HCEC 1CT (cell line): Measurements from ENCODE around the gene ZC3H12A.

Experiments used
- DNase-seq: peaks from one replicate; pipeline ENCODE4 v3.0.0-alpha.2; 2017

ZC3H12A gene

DNA sequence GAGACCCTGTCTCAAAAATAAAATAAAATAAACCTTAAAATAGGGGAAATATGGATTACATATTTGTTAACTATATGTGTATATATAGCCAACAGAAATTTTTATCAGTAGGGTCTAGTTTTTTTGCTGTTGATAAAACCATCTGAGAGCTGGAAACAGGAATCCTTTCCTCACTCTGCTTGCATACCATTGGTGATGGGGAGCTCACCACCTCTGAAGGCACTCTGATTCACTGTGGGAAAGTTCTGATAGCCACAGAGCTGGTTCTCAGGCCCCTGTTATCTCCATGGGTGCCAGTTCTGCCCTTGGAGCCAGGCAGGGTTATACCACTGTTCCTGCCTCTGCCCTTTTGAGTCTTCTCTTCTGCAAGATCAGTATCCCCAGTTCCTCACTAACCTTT, 17.8 kb upstream of the ZC3H12A start:
- DNase-seq, result no peak

DNA sequence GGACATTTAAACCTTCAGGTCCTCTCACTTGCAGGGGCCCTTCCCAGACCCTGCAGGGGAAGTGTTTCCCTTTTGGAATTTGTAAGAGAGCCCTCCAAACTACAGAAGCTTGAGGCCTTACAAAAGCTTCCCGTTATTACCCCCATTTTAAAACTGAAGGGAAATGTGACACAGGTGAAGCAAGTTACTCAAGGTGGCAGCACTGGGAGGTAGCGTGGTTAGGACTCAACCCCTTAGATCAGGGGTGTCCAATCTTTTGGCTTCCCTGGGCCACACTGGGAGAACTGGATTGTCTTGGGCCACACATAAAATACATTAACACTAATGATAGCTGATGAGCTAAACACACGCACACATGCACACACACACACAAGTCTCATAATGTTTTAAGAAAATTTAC, 15.8 kb upstream of the ZC3H12A start:
- DNase-seq, result no peak

DNA sequence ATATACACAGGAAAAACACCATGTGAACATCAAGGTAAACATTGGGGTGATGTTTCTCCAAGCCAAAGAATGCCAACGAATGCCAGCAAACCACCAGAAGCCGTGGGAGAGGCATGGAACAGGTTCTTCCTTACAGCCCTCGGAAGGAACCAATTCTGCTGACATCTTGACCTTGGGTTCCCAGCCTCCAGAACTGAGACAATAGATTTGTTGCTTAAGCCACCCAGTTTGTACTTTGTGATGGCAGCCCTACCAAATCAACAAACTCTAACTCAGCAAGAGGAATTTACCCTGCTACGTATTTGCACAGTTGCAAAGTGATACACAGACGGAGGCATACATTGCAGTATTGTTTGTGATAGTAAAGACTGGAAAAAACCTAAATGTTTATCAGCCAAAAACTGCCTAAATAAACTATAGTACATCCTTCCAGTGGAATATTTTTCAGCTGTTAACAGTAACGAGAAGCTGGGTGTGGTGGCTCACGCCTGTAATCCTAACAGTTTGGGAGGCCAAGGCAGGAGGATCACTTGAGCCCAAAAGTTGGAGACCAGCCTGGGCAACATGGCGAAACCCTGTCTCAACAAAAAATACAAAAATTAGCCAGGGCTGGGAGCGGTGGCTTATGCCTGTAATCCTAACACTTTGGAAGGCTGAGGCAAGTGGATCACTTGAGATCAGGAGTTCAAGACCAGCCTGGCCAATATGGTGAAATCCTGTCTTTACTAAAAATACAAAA, 12.5 kb upstream of the ZC3H12A start:
- DNase-seq, result no peak

DNA sequence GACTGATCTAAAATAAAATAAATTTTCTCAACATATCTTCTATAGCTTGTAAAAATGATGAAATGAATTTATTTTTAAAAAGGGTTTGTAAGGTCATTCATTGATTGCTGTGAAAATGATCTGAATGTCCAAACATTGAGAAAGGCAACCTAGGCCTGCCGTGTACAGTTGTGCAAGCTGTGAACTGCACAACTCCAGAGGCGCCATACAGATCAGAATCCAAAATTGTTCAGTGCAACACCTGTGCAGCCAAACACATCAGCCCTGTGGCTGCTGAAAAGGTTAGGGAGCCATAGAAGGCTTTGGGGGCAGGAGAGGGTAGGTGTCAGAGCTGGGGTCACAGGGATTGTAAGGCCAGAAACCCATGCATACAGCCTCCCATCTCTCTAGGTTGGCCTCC, 9.9 kb upstream of the ZC3H12A start:
- no peak for DNase-seq

DNA sequence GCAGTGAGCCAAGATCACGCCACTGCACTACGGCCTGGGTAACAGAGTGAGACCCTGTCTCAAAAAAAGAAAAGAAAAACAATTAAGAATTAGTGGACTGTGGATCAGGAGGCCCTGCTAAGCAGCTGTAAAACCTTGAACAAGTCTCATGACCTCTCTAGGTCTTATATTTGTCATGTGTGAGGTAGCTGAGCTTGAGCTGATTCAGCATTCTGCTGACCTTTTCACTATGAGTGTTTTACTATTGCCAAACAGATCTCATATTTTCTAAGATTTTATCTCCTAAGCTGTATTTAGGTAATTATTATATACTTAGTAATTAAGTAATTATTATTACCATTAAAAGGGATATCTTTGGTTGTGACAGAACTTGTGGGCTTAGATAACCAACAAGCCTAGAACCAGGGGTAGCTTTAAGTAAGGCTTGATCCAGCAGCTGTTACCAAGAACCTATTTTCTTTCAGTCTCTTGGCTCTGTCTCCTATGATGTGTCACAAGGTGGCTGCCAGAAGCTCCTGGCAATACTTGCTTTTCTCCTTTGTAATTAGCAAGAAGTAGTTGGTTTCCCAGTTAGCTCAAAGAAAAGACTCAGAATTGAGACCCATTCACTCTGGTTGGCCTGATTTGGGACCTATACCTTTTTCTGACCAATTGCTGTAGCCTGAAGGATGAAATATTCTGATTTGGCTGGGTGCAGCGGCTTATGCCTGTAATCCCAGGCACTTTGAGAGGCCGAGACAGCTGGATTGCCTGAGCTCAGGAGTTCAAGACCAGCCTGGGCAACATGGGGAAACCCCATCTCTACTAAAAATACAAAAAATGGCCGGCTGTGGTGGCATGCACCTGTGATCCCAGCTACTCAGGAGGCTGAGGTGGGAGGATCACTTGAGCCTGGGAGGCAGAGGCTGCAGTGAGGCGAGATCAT, 8.5 kb upstream of the ZC3H12A start:
- DNase-seq, result no peak

DNA sequence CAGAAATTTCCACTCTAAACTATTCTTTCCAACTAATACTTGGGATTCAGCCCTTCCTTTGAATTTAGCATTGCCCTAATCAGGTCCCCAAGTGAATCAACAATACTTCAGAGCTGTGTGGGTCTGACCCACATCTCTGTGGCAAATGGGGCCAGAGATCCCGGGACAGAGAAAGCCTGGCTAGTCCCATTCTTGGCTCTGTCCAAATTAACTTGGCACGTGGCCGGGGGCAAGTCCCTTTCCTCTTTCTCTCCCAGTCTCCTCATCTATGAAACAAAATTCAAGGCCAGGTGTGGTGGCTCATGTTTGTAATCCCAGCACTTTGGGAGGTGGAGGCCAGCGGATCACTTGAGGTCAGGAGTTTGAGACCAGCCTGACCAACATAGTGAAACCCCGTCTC, 6.3 kb upstream of the ZC3H12A start:
- DNase-seq, result no peak

DNA sequence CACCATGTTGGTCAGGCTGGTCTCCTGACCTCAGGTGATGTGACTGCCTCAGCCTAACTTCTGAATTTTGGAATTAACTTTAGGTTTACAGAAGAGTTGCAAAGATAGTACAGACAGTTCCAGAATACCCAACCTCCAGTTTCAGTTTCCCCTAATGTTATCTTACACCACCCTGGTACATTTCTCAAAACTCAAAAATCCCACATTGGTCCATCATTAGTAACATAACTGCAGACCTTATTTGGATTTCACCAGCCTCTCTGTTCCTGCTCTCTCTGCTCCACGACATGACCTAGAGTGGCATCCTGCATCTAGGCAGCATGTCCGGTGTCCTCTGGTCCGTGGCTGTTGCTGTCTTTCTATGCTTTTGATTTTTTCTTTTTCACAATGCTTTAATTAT, 5.0 kb upstream of the ZC3H12A start:
- no peak for DNase-seq

DNA sequence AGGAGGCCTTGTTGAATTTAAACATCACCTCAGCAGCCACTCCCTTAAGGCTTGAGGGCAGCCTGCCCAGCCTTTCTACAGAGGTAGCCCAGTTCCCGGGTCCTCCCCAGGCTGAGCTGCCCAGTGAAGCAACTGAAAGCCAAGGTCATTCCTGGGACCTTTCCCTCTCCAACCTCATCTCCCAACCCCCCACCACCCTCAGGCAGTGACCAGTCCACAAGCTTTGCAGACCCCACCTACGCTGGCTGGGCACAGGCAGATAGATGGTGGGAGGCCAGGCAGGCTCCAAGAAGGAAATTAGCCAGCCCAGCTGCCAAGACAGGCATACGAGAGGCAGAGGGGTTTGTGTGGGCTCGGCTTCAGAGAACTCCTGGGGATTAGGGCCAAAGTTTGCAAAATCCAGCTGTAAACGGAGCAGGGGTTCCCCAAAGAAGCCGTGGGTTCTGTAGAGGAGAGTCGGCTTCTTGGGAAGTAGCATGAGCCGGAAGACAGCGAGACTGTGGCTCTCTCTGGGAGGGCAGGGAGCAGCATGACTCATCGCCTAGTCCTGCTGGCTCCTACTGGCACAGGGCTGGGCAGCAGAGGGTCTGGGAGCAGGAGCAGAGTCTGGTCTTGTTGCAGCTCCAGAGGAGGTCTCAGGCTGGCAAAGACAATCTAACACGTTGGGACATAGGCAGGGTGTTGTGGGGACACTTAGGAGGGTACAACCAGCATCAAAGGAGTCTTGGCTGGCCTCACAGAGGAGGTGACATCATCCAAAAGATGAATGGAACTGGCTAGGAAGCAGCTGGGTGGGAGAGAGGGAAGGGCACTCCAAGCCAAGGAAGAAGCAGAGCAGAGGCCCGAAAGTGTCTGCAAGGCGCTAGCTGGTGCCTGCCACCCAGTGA, 2.8 kb upstream of the ZC3H12A start:
- DNase-seq, result peak; percentile 87

DNA sequence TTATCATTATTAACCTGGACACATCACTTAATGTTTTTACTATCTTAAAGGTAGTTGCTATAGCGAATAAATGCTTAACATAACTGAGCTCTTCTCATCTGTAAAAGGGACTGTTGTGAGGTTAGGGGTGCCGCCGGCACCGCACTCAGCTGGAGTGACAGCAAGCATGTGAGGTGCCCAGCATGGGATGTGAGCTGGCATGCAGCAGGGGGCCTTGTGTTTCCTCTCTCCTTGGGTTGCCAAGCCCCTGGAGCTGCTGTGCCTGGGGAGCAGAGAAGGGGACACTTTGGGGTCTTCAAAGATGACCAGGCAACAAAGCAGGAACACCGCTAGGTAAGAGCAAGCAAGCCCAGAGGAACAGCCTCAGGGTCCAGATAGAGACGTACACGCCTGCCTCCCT, 2.1 kb upstream of the ZC3H12A start:
- DNase-seq, result no peak

DNA sequence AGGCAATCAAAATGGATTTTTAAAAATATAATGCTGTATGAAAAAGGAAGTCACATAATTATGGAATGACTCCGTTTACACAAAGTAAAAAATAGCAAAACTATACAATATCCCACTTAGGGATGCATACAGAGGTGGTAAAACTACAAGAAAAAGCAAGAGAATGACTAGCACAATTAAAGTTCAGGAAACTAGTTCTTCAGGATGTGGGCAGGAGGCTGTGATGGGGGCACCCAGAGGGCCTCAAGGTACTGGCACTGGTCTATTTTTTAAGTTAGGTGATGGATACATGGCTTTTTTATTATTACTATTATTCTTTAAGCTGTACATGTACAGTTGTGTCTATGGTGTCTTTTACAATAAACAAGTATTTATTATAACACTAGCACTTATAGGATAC, 1.4 kb upstream of the ZC3H12A start:
- DNase-seq, result no peak

DNA sequence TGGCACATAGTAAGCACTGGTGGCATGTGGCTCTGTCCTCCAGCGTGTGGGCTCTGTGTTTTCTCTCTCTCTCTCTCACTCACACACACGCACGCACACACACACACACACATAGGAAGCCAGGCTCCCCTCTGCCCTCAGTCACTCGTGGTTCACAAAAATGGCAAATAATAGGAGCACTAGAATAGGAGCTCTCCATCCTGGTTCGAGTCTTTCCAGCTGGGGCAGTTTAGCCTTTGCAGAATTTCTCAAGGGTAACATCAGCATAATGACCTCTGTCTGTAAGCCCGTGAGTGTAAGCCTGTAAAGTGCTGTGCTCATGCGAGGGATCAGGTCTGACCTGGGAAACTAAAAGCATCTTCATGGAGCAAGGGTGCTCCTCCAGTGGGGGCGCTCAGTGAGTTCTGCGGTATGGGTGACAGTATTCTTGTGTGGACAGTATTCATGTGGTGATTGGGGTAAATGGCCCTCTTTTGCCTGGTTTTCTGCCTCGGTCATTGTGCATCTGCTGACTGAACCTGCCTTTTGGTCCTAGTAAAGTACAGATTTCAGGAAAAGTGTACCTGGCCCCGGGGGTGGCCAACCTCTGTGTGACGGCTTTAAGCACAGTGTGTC, 842 bp upstream of the ZC3H12A start:
- DNase-seq, result no peak

DNA sequence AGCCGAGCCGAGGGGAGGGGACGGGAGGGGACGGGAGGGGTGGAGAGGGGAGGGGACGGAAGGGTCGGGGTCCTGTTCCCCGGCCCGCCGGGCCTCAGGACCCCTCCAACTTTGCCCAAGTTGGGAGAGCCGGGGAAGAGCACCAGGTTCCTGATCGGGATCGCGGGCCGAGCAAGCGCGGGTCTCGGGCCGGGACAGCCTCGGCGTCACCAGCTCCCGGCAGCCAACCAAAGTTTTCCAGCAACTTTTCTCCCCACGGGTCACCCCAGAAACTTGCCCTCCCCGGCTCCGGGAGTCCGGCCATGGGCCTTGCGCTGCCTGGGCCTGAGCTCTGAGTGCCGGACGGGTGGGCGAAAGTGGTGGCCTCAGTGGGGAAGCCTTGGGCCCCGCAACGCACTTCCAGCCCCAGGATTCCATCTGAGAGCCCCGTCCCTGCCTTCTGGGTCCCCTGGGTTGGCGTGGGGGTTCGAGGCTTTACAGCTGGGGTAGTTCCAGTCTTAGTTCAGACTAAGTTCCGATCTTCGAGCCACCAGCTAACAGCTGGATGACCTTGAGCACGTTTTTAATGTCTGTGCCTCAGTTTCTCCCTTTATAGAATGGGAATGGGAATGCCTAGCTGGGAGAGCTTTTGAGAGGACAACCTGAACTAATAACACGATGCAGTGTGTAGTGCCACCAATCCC, 458 bp downstream of the ZC3H12A start:
- DNase-seq, result peak; percentile 32

DNA sequence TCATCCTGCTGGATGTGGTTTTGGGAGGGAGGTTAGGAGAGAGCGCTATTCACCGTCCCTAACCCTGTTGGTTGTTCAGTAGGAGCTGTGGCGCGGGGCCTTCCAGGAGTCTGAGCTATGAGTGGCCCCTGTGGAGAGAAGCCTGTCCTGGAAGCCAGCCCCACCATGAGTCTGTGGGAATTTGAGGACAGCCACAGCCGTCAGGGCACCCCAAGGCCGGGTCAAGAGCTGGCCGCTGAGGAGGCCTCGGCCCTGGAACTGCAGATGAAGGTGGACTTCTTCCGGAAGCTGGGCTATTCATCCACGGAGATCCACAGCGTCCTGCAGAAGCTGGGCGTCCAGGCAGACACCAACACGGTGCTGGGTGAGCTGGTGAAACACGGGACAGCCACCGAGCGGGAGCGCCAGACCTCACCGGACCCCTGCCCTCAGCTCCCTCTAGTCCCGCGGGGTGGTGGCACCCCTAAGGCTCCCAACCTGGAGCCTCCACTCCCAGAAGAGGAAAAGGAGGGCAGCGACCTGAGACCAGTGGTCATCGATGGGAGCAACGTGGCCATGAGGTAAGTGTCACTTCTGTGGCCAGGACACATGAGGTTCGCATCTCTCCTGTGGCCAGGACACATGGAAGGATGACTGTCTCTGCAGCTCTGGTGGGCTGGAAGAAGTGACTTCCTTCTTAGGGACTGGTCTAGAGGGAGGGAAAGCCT, 1.2 kb downstream of the ZC3H12A start:
- no peak for DNase-seq

DNA sequence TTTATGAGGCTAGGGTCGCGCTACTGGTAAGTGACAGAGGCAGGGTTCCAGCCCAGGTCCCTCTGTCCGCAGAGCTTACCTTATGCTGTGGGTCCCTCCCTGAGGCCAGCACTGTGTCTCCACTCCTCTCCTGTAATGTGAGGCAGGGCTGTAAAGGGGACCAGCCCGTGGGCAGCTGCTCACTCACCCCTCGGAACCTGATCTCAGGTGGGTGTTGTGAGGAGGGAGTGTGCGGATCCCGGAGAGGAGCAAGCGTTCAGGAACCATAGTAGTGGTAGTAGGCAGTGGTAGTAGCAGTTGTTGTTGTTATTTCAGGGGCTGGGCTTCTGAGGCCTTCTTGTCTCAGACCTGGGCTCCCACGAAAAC, 1.7 kb downstream of the ZC3H12A start:
- no peak for DNase-seq

DNA sequence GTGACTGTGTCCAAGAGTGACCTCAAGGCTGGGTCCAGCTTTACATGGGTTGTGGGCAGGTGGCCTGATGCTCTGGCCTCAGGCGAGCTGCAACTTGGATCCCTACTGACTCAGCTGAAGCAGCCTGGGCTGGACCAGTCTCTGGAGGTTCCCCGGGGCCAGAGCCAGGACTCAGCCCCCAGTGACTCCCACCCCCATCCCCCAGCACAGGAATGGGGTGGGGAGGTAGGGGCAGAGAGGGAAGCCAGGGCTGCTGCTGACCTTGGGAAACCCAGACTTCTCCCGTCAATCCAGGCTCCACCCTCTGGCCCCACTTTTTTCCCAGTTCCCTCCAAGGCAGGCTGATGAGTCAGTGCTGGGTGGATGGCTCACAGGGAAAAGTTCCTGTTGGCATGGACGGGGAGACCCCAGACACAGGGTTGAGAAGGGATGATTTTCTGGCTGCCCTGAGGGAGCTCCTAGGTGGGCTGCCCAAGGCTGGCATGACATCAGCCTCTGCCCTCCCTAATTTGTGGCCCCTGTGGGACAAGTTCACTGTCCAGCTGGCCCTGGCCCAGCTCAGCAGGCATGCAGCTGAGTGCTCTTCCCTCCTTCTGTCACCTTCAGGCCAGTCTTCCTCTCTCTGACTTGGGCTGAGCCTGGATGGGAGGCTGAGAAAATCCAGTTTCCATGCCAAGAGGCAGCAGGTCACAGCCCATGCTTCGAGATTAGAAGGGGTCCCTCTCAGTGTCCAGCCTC, 2.2 kb downstream of the ZC3H12A start:
- DNase-seq, result peak; percentile 90

DNA sequence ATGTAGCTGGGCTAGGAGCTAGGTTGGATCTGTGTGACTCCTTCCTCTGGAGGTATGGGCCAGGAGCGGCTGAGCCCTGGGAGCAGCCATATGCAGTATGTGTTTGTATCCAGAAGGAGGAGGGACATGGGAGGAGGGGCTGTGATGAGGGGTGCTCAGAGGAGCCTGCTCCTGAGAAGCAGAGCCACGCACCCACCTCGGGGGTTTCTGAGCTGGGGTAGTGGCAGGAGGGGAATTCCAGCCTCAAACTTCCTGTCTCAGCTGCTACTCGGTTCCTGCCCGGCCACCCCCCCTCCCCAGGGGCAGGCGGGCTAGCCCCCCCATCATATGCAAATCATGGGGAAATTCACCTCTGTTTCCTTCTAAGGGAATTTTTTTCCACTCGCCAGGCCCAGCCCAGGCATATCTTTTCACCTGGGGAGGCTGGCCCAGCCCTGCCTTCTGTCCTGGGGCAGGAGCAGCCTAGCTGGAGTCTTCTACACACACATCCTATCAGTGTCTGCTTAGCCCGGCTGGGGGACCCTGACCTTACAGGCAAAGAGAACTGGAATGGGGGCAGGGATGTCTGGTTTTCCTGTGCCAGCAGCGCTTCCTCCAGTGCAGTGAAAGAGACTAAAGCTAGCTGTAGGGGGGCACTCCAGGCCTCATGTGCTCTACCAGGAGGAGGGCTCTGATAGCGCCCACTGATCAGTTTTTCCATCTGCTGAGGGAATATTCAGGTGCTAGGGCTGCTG, 3.0 kb downstream of the ZC3H12A start:
- DNase-seq, result peak; percentile 20

DNA sequence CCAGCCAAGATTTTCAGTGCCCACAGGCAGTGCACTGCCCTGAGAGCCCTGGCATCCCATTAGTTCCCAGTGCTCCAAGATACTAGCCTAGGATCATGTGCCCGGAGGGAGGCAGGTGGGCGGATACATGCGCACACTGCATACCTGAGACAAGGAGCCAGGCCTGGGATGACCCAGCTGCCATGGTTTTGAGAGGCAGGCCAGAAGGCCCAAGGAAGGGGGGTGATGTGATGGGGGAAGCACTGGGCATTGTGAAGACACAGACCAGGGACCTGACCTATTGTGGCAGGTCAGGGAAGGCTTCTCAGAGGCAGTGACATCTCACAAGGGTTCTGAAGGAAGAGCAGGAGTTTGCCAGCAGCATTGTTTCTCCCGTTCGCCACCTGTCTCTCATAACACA, 3.6 kb downstream of the ZC3H12A start:
- DNase-seq, result no peak

DNA sequence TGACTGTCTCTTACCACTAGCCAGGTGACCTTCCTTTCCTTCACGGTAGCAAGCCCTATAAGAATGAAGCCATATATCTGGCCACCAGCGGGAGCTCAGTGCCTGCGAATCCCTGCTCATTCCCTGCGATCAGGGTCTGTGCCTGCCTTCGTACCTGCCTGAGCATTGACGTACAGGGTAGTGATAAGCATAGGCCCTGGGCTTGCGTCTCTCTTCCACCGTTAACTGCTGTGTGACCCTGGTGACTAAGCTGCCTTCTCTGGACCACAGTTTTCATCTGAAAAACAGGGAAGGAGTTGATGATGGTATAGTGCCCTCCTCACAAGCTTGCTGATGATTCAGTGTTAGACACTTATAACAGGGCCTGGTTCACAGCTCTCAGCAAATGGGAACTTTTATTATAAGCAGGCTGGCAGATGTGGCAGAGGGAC, 4.1 kb downstream of the ZC3H12A start:
- peak; percentile 83 for DNase-seq

DNA sequence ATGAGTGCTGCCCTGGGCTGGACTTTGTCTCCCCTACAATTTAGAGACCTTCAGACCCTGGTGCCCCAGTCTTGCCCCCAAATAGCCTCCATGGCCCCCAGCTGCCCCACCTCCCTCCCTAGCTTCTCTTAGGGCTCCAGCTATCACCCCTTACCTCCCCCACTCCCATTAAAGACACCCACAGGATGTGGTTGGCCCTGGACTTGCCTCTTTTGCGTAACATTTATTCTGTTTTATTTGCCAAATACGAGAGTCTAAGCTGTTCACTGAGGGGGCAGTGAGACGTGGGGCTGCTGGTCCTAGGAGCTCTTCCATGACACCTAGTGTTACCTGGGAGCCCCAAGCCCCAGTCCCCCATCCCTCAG, 4.5 kb downstream of the ZC3H12A start:
- DNase-seq, result peak; percentile 74
